NCI-H2196 treated with DMSO at 0.1 percent for 48 hours (cell line): Measurements from ENCODE around the gene ABCA10.
"Not testable (repeated sequence)": the region's sequence is repeated elsewhere in the genome, so short reads cannot be mapped to it uniquely, and the experiment has no call there.

Experiments
- DNase-seq: peaks from one replicate; lab custom pipeline; 2025; ENCODE audit not compliant: unreplicated experiment; lab: John Stamatoyannopoulos, UW

ABCA10 gene

GRCh38 chr17:69228018-69228417 lies 606 bp downstream of the ABCA10 start:
- DNase-seq = no peak

GRCh38 chr17:69227541-69227940 lies 1.1 kb downstream of the ABCA10 start:
- no peak for DNase-seq

- DNase-seq = no peak
Measured at GRCh38 chr17:69223809-69224208, 4.8 kb downstream of the ABCA10 start.

GRCh38 chr17:69222707-69223258 lies 5.8 kb downstream of the ABCA10 start:
- no peak for DNase-seq

GRCh38 chr17:69220098-69220497 lies 8.5 kb downstream of the ABCA10 start:
- no peak for DNase-seq

GRCh38 chr17:69218986-69219385 lies 9.6 kb downstream of the ABCA10 start:
- no peak for DNase-seq

GRCh38 chr17:69213059-69213813 lies 15.4 kb downstream of the ABCA10 start:
- DNase-seq = no peak

GRCh38 chr17:69208640-69209039 lies 20.0 kb downstream of the ABCA10 start:
- no peak for DNase-seq

- DNase-seq = no peak
Measured at GRCh38 chr17:69207151-69207550, 21.5 kb downstream of the ABCA10 start.

- no peak for DNase-seq
Measured at GRCh38 chr17:69198238-69198637, 30.4 kb downstream of the ABCA10 start.

GRCh38 chr17:69196105-69196653 lies 32.4 kb downstream of the ABCA10 start:
- not testable (repeated sequence) for DNase-seq

GRCh38 chr17:69192754-69193153 lies 35.9 kb downstream of the ABCA10 start:
- no peak for DNase-seq

- no peak for DNase-seq
Measured at GRCh38 chr17:69188796-69189195, 39.8 kb downstream of the ABCA10 start.

GRCh38 chr17:69188064-69188463 lies 40.6 kb downstream of the ABCA10 start:
- no peak for DNase-seq

GRCh38 chr17:69187294-69187693 lies 41.3 kb downstream of the ABCA10 start:
- no peak for DNase-seq

GRCh38 chr17:69179227-69179952 lies 49.2 kb downstream of the ABCA10 start:
- DNase-seq = no peak

- DNase-seq = no peak
Measured at GRCh38 chr17:69176457-69176795, 52.2 kb downstream of the ABCA10 start.

- DNase-seq = no peak
Measured at GRCh38 chr17:69175625-69176456, 52.8 kb downstream of the ABCA10 start.

GRCh38 chr17:69175262-69175624 lies 53.4 kb downstream of the ABCA10 start:
- DNase-seq = no peak

GRCh38 chr17:69173118-69173517 lies 55.5 kb downstream of the ABCA10 start:
- no peak for DNase-seq

GRCh38 chr17:69170377-69170776 lies 58.2 kb downstream of the ABCA10 start:
- DNase-seq = no peak
